SK-N-SH (cell line): ENCODE data around the gene LRMDA. TPM values are rescaled to one million over a fixed set of nuclear protein-coding genes. Genes with fewer than 3 reads are reported as not detected.

Source experiments
- CTCF ChIA-PET: fragments of 300-600, 350-600 bp; formaldehyde crosslinking; extraction: SDS; loops from one replicate; lab custom pipeline; 2021; lab: Yijun Ruan, JAX
- POLR2A ChIA-PET: fragments of 350-600 bp; sonication (Branson Sonifier 250); formaldehyde crosslinking; extraction: SDS; loops from one replicate; lab custom pipeline; 2020; ENCODE audit warnings: antibody characterized with exemption, inconsistent platforms; lab: Yijun Ruan, JAX
- DNase-seq: peaks from one replicate; pipeline ENCODE4 v3.0.0; 2012
- H2AFZ ChIP-seq: fragments of 200-600 bp; sonication (generic); 2 replicates; pipeline ENCODE4 v1.8.1; 2016; ENCODE audit warnings: antibody characterized with exemption, mild to moderate bottlenecking, low read depth
- H3F3A ChIP-seq: fragments of 200-600 bp; sonication (generic); replicated peaks from 2 replicates; pipeline ENCODE3; 2016; ENCODE audit warnings: antibody characterized with exemption, mild to moderate bottlenecking; ENCODE audit not compliant: insufficient read depth
- H3K27ac ChIP-seq, 2 experiments: fragments of 200-500 bp in 1 of 2; fragments of 200-600 bp in 1 of 2; sonication (Bioruptor generic) in 1 of 2; sonication (generic), shearing (Covaris generic) in 1 of 2; 2 replicates each; pipeline versions ENCODE4 v1.5.1 to v1.6.1; 2014 to 2016; ENCODE audit warnings: low read depth in 2 of 2, inconsistent platforms in 1 of 2, low read length in 1 of 2, mild to moderate bottlenecking in 1 of 2, mixed read lengths in 1 of 2
- H3K27me3 ChIP-seq: fragments of 200-600 bp; sonication (generic), shearing (Covaris generic); 2 replicates; pipeline ENCODE4 v1.6.1; 2016; ENCODE audit warnings: mixed run types; ENCODE audit not compliant: insufficient read depth
- H3K36me3 ChIP-seq, 2 experiments: fragments of 200-500 bp in 1 of 2; fragments of 200-600 bp in 1 of 2; sonication (Bioruptor generic) in 1 of 2; sonication (generic) in 1 of 2; replicated peaks in 1 of 2; 2 replicates each; pipeline versions ENCODE3 to v1.5.1; 2014 to 2016; ENCODE audit warnings: low read length in 1 of 2, mild to moderate bottlenecking in 1 of 2; ENCODE audit not compliant: insufficient read depth in 2 of 2, control insufficient read depth in 1 of 2
- H3K4me1 ChIP-seq, 2 experiments: fragments of 200-500 bp in 1 of 2; fragments of 200-600 bp in 1 of 2; sonication (Bioruptor generic) in 1 of 2; sonication (generic), shearing (Covaris generic) in 1 of 2; 2 replicates each; pipeline versions ENCODE4 v1.5.1 to v1.6.1; 2014 to 2016; ENCODE audit warnings: low read depth in 1 of 2, low read length in 1 of 2, mixed run types in 1 of 2; ENCODE audit not compliant: insufficient read depth in 2 of 2, control insufficient read depth in 1 of 2
- H3K4me2 ChIP-seq: fragments of 200-600 bp; sonication (generic), shearing (Covaris generic); 2 replicates; pipeline ENCODE4 v1.6.1; 2017; ENCODE audit warnings: mixed run types
- H3K4me3 ChIP-seq, 2 experiments: fragments of 200-500 bp in 1 of 2; fragments of 200-600 bp in 1 of 2; sonication (Bioruptor generic) in 1 of 2; sonication (generic), shearing (Covaris generic) in 1 of 2; 2 replicates each; pipeline versions ENCODE4 v1.5.1 to v1.8.1; 2014 to 2016; ENCODE audit warnings: low read depth in 2 of 2, inconsistent platforms in 1 of 2, low read length in 1 of 2, mild to moderate bottlenecking in 1 of 2, mixed read lengths in 1 of 2, moderate library complexity in 1 of 2
- H3K79me2 ChIP-seq: fragments of 200-600 bp; sonication (generic); 2 replicates; pipeline ENCODE4 v1.8.1; 2017; ENCODE audit warnings: mild to moderate bottlenecking; ENCODE audit not compliant: insufficient read depth
- H3K9ac ChIP-seq: fragments of 200-600 bp; sonication (generic); 2 replicates; pipeline ENCODE4 v1.6.1; 2017; ENCODE audit warnings: mixed run types
- H3K9me2 ChIP-seq: fragments of 200-600 bp; sonication (generic); 2 replicates; pipeline ENCODE4 v1.6.1; 2017; ENCODE audit warnings: mixed run types
- H3K9me3 ChIP-seq: fragments of 200-600 bp; sonication (generic); 2 replicates; pipeline ENCODE4 v1.6.1; 2017; ENCODE audit warnings: mixed run types, mild to moderate bottlenecking, moderate library complexity
- H4K20me1 ChIP-seq: fragments of 200-600 bp; sonication (generic); 2 replicates; pipeline ENCODE4 v1.6.1; 2017; ENCODE audit warnings: mild to moderate bottlenecking, mixed run types; ENCODE audit not compliant: insufficient read depth
- CHD2 ChIP-seq: fragments of 150-350 bp; IDR thresholded peaks from 2 replicates; pipeline ENCODE4 v1.6.1; 2018; ENCODE audit warnings: low read length; ENCODE audit not compliant: partially characterized antibody
- CTCF ChIP-seq: fragments of 200-600 bp; sonication (generic); IDR thresholded peaks from 2 replicates; pipeline ENCODE4 v1.6.1; 2017; ENCODE audit warnings: antibody characterized with exemption, mild to moderate bottlenecking, moderate library complexity
- ELF1 ChIP-seq: IDR thresholded peaks from 2 replicates; pipeline ENCODE4 v1.4.0; 2012
- EP300 ChIP-seq, 2 experiments: IDR thresholded peaks; 2 replicates each; pipeline versions ENCODE4 v1.4.0 to v1.6.1; 2012; ENCODE audit warnings: borderline replicate concordance in 1 of 2, low read depth in 1 of 2, low read length in 1 of 2
- EZH2phosphoT487 ChIP-seq: fragments of 200-600 bp; sonication (generic); IDR thresholded peaks from 2 replicates; pipeline ENCODE4 v1.6.1; 2017; ENCODE audit warnings: low read depth, mixed run types, mild to moderate bottlenecking, antibody characterized with exemption, moderate library complexity, borderline replicate concordance
- FOSL2 ChIP-seq: IDR thresholded peaks from 2 replicates; pipeline ENCODE4 v1.4.0; 2012; ENCODE audit warnings: low read depth, mild to moderate bottlenecking, moderate library complexity, borderline replicate concordance
- FOXJ3 ChIP-seq: sonication (generic); formaldehyde crosslinking; IDR thresholded peaks from 2 replicates; pipeline ENCODE4 v1.5.1; 2020; ENCODE audit warnings: mild to moderate bottlenecking, missing genetic modification reagents
- FOXM1 ChIP-seq: IDR thresholded peaks from 2 replicates; pipeline ENCODE4 v1.4.0; 2012; ENCODE audit warnings: low read depth, mild to moderate bottlenecking
- GATA2 ChIP-seq: sonication (generic); formaldehyde crosslinking; IDR thresholded peaks from 2 replicates; pipeline ENCODE4 v1.5.0; 2020; ENCODE audit warnings: mild to moderate bottlenecking, missing genetic modification reagents
- IRF3 ChIP-seq: fragments of 150-350 bp; IDR thresholded peaks from 2 replicates; pipeline ENCODE4 v1.6.1; 2016; ENCODE audit warnings: mild to moderate bottlenecking, low read depth, low read length
- JUND ChIP-seq: IDR thresholded peaks from 2 replicates; pipeline ENCODE4 v1.4.0; 2012
- MEF2A ChIP-seq: IDR thresholded peaks from 2 replicates; pipeline ENCODE4 v1.4.0; 2012; ENCODE audit warnings: low read depth, borderline replicate concordance
- NRF1 ChIP-seq: IDR thresholded peaks from 2 replicates; pipeline ENCODE4 v1.6.1; 2012; ENCODE audit warnings: low read depth, mild to moderate bottlenecking, low read length
- POLR2AphosphoS5 ChIP-seq: IDR thresholded peaks from 2 replicates; pipeline ENCODE4 v1.6.1; 2012; ENCODE audit warnings: low read depth, low read length
- RCOR1 ChIP-seq: fragments of 150-350 bp; IDR thresholded peaks from 2 replicates; pipeline ENCODE4 v1.6.1; 2017; ENCODE audit warnings: antibody characterized with exemption, low read length
- REST ChIP-seq: IDR thresholded peaks from 2 replicates; pipeline ENCODE4 v1.6.1; 2012; ENCODE audit warnings: mild to moderate bottlenecking, low read depth, low read length, moderate library complexity
- SIN3A ChIP-seq: IDR thresholded peaks from 2 replicates; pipeline ENCODE4 v1.6.1; 2012; ENCODE audit warnings: low read depth, mild to moderate bottlenecking, low read length, moderate library complexity, borderline replicate concordance
- TEAD4 ChIP-seq: IDR thresholded peaks from 2 replicates; pipeline ENCODE4 v1.4.0; 2012; ENCODE audit warnings: mild to moderate bottlenecking, borderline replicate concordance; ENCODE audit not compliant: insufficient read depth
- USF1 ChIP-seq: IDR thresholded peaks from 2 replicates; pipeline ENCODE4 v1.4.0; 2012; ENCODE audit warnings: low read depth, borderline replicate concordance
- YY1 ChIP-seq: IDR thresholded peaks from 2 replicates; pipeline ENCODE4 v1.4.0; 2012; ENCODE audit warnings: low read depth, mild to moderate bottlenecking
- WGBS: methylation state at CpG from one replicate; pipeline ENCODE4 v1.1.6; 2017; ENCODE audit warnings: low lambda C conversion rate; 5-methylcytosine and 5-hydroxymethylcytosine counted together
- polyA plus RNA-seq, 3 experiments: library from polyadenylated mRNA; depleted of rRNA; stranded (reverse); fragments of >200 nt; gene quantifications; 2 replicates each; pipeline ENCODE4 v1.2.3, GENCODE V29; 2012

LRMDA gene
- polyA plus RNA-seq, 1 of the 3 experiments (the other 2 are of a cell fraction) = 0.95 TPM

GRCh38 chr10:75487755-75488125 lies 56.3 kb downstream of the LRMDA start:
- TF ChIP-seq IRF3 (no peak), RCOR1 (no peak), USF1 (no peak), NRF1 (no peak), FOXJ3 (CRISPR knock-in tag) (no peak), ELF1 (no peak), FOXM1 (no peak), JUND (no peak), EZH2phosphoT487 (no peak), GATA2 (no peak), POLR2AphosphoS5 (no peak), TEAD4 (no peak), FOSL2 (no peak)
- Histone ChIP-seq H3K36me3 (no peaks in the 10 kb centered on the region), H3K9me3 (no peaks in the 10 kb centered on the region), H3F3A (no peaks in the 10 kb centered on the region), H3K4me1 (no peaks in the 10 kb centered on the region; a peak in 1 of 4 replicates), H2AFZ (no peak overlapping the region), H3K27me3 (no peaks in the 10 kb centered on the region), H3K4me2 (no peak overlapping the region), H3K9me2 (no peaks in the 10 kb centered on the region), H3K27ac (no peak overlapping the region), H3K79me2 (no peaks in the 10 kb centered on the region), H4K20me1 (no peaks in the 10 kb centered on the region), H3K4me3 (no peak overlapping the region), H3K9ac (no peak overlapping the region)
- DNase-seq = no peak
- no CpG with 5 or more reads among the region's 2 CpGs for WGBS
- CTCF ChIA-PET = interaction anchor here (1.9 kb wide), 1 partner anchor 10 kb away, joined by 6 read pairs; no protein-coding TSS in a partner anchor
- POLR2A ChIA-PET = no interaction called here

GRCh38 chr10:75492173-75492925 lies 60.9 kb downstream of the LRMDA start:
- Histone ChIP-seq H3K27me3 (no peaks in the 10 kb centered on the region), H3K36me3 (no peaks in the 10 kb centered on the region), H3K9me2 (no peaks in the 10 kb centered on the region), H4K20me1 (no peaks in the 10 kb centered on the region), H2AFZ (no peak overlapping the region), H3K4me1 (no peaks in the 10 kb centered on the region; a peak in 1 of 4 replicates), H3K27ac (no peak overlapping the region), H3K79me2 (no peaks in the 10 kb centered on the region), H3K4me3 (no peak overlapping the region), H3K9me3 (no peaks in the 10 kb centered on the region), H3K9ac (no peak overlapping the region), H3K4me2 (no peak overlapping the region), H3F3A (no peaks in the 10 kb centered on the region)
- CTCF ChIA-PET = interaction anchor here (0.5 kb wide), 1 partner anchor 28 kb away, joined by 3 read pairs; no protein-coding TSS in a partner anchor
- POLR2A ChIA-PET = no interaction called here
- WGBS = 84% methylated on average over 3 of the region's 3 CpGs
- no peak for DNase-seq
- TF ChIP-seq FOXM1 = no peak
- no peak for TF ChIP-seq POLR2AphosphoS5
- no peak for TF ChIP-seq SIN3A
- no peak for TF ChIP-seq CHD2
- TF ChIP-seq GATA2 = no peak
- no peak for TF ChIP-seq MEF2A
- no peak for TF ChIP-seq CTCF
- no peak for TF ChIP-seq ELF1
- TF ChIP-seq YY1 = no peak
- TF ChIP-seq REST = no peak
- no peak for TF ChIP-seq NRF1
- TF ChIP-seq FOSL2 = no peak
- no peak for TF ChIP-seq EP300 (IDR thresholded peaks at IDR 0.05; ENCODE audit: borderline replicate concordance in 1 of 2, low read depth in 1 of 2, low read length in 1 of 2)
